Fibroblast of lung (primary cell): ENCODE measurements around the gene WDPCP. TPM values are rescaled to one million over a fixed set of nuclear protein-coding genes. Genes with fewer than 3 reads are reported as not detected.

Source experiments
- DNase-seq, 2 donors: peaks; one replicate each; pipeline versions ENCODE4 v3.0.0 to v3.0.0-alpha.2; 2010; ENCODE audit warnings: low read depth in 2 of 2
- H2AFZ ChIP-seq: 2 replicates; pipeline ENCODE4 v1.5.1; 2012; ENCODE audit warnings: low read length, control low read depth, inconsistent platforms
- H3K27ac ChIP-seq: 2 replicates; pipeline ENCODE4 v1.5.1; 2011; ENCODE audit warnings: low read length, control low read depth; ENCODE audit not compliant: insufficient read depth
- H3K27me3 ChIP-seq: 2 replicates; pipeline ENCODE4 v1.5.1; 2011; ENCODE audit warnings: mild to moderate bottlenecking, low read length; ENCODE audit not compliant: control insufficient read depth, insufficient read depth
- H3K36me3 ChIP-seq: 2 replicates; pipeline ENCODE4 v1.5.1; 2011; ENCODE audit warnings: low read length; ENCODE audit not compliant: control insufficient read depth, insufficient read depth
- H3K4me1 ChIP-seq: 2 replicates; pipeline ENCODE4 v1.5.1; 2011; ENCODE audit warnings: low read length; ENCODE audit not compliant: control insufficient read depth, insufficient read depth; ENCODE audit errors: extremely low read depth
- H3K4me2 ChIP-seq: 2 replicates; pipeline ENCODE4 v1.5.1; 2011; ENCODE audit warnings: low read length, control low read depth; ENCODE audit not compliant: insufficient read depth; ENCODE audit errors: extremely low read depth
- H3K4me3 ChIP-seq, 4 experiments: fragments of 200-600 bp in 1 of 4; sonication (generic) in 1 of 4; replicated peaks in 1 of 4; 2 replicates each; pipeline ENCODE4 v1.5.1; 2011 to 2016; ENCODE audit warnings: low read length in 4 of 4, low read depth in 3 of 4, mild to moderate bottlenecking in 3 of 4, control low read depth in 2 of 4, inconsistent platforms in 1 of 4, mixed read lengths in 1 of 4; ENCODE audit not compliant: insufficient read depth in 1 of 4; ENCODE audit errors: control extremely low read depth in 1 of 4
- H3K79me2 ChIP-seq: 2 replicates; pipeline ENCODE4 v1.5.1; 2012; ENCODE audit warnings: mild to moderate bottlenecking, low read length, inconsistent platforms; ENCODE audit not compliant: control insufficient read depth, insufficient read depth
- H3K9ac ChIP-seq: 2 replicates; pipeline ENCODE4 v1.5.1; 2011; ENCODE audit warnings: mild to moderate bottlenecking, low read length, control low read depth; ENCODE audit not compliant: insufficient read depth
- H3K9me3 ChIP-seq: 2 replicates; pipeline ENCODE4 v1.5.1; 2012; ENCODE audit warnings: low read depth, low read length; ENCODE audit not compliant: control insufficient read depth, insufficient read depth
- H4K20me1 ChIP-seq: 2 replicates; pipeline ENCODE4 v1.5.1; 2011; ENCODE audit warnings: low read length; ENCODE audit not compliant: control insufficient read depth, insufficient read depth; ENCODE audit errors: extremely low read depth
- CTCF ChIP-seq, 2 donors: IDR thresholded peaks in 1 of 2; conservative IDR thresholded peaks in 1 of 2; 1 replicate in 1 of 2; 2 replicates in 1 of 2; pipeline ENCODE4 v1.5.1; 2011 to 2012; ENCODE audit warnings: low read length in 2 of 2, control low read depth in 1 of 2, inconsistent platforms in 1 of 2, low read depth in 1 of 2, mild to moderate bottlenecking in 1 of 2
- EZH2 ChIP-seq: IDR thresholded peaks from 2 replicates; pipeline ENCODE4 v1.5.1; 2012; ENCODE audit warnings: low read length, control low read depth, mild to moderate bottlenecking; ENCODE audit errors: missing control alignments
- polyA plus RNA-seq, 2 donors: library from polyadenylated mRNA; depleted of rRNA in 1 of 2; stranded (reverse) in 1 of 2; unstranded in 1 of 2; fragments of >200 nt; gene quantifications; 2 replicates each; pipeline ENCODE4 v1.2.1, GENCODE V29; 2011 to 2012; ENCODE audit warnings: missing spikeins in 1 of 2
- total RNA-seq: library from RNA; depleted of rRNA; stranded (reverse); fragments of >200 nt; gene quantifications from 2 replicates; pipeline ENCODE4 v1.2.1, GENCODE V29; 2014

WDPCP gene
- total and polyA plus RNA-seq, 2 donors (not counting 1 experiment from before 2014, with no cell fraction given) = 5.2 to 8.4 TPM

DNA sequence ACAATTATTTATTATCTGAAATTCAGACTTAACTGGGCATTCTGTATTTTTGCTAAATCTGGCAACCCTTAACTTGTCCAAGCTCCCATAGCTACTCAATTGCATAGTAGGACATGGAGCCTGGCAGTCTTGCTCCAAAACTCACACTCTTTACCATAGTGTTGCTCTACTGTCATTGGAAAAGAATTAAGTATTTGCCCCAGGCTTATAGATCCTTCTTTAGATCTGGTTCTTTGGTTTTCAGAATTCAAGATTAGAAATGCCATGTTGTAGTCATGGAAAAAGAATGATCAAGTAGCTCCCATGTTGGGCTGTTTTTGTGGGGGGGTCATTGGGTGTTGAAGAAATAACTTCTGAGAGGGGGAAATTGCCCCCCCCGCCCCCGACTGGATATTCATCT is 240.9 kb downstream of the WDPCP start:
- no peaks in the 10 kb centered on the region for H3K36me3 ChIP-seq
- H3K9me3 ChIP-seq = no peaks in the 10 kb centered on the region
- DNase-seq = no peak
- H3K4me2 ChIP-seq = no peak overlapping the region
- TF ChIP-seq CTCF (conservative IDR thresholded peaks at IDR 0.05 in 1 of 2, IDR thresholded peaks at IDR 0.05 in 1 of 2; ENCODE audit: low read depth in 1 of 2, low read length in 2 of 2) = no peak
- TF ChIP-seq EZH2 = no peak
- no peaks in the 10 kb centered on the region for H3K79me2 ChIP-seq
- H3K27me3 ChIP-seq = no peaks in the 10 kb centered on the region
- H3K4me3 ChIP-seq = no peak overlapping the region
- H3K4me1 ChIP-seq = no peaks in the 10 kb centered on the region
- H3K27ac ChIP-seq = no peak overlapping the region
- no peak overlapping the region for H2AFZ ChIP-seq
- no peaks in the 10 kb centered on the region for H4K20me1 ChIP-seq
- no peak overlapping the region for H3K9ac ChIP-seq

DNA sequence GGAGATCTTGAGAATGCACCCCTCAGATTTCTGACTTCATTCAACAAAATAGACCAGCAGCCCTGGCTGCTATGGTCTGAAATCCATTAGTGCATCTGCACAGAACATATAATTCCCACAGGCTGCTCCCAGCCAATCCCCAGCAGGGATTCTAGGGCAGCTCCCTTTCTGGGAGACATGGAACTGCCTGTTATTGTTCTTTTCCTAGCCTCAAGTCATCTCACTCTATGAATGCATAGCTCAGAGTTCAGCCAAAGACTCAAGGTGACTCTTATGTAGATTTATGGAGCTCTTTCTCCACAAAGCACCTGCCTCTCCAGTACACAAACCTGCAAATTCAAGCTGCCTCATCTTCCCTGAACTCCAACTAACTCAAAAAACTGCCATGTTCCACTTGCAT is 241.9 kb downstream of the WDPCP start:
- Histone ChIP-seq H4K20me1 (no peaks in the 10 kb centered on the region), H3K79me2 (no peaks in the 10 kb centered on the region), H3K4me3 (no peak overlapping the region), H3K36me3 (no peaks in the 10 kb centered on the region), H3K4me2 (no peak overlapping the region), H2AFZ (no peak overlapping the region), H3K4me1 (no peaks in the 10 kb centered on the region), H3K9ac (no peak overlapping the region), H3K27me3 (no peaks in the 10 kb centered on the region), H3K9me3 (no peaks in the 10 kb centered on the region), H3K27ac (no peak overlapping the region)
- no peak for TF ChIP-seq EZH2
- TF ChIP-seq CTCF (conservative IDR thresholded peaks at IDR 0.05 in 1 of 2, IDR thresholded peaks at IDR 0.05 in 1 of 2; ENCODE audit: low read depth in 1 of 2, low read length in 2 of 2) = no peak
- DNase-seq = no peak

- Histone ChIP-seq H4K20me1 (no peaks in the 10 kb centered on the region), H3K27me3 (no peaks in the 10 kb centered on the region), H2AFZ (no peak overlapping the region), H3K9me3 (no peaks in the 10 kb centered on the region), H3K4me3 (no peak overlapping the region), H3K9ac (no peak overlapping the region), H3K79me2 (no peaks in the 10 kb centered on the region), H3K36me3 (no peaks in the 10 kb centered on the region), H3K4me2 (no peak overlapping the region), H3K4me1 (no peaks in the 10 kb centered on the region), H3K27ac (no peak overlapping the region)
- DNase-seq = no peak
- TF ChIP-seq EZH2 (no peak), CTCF (conservative IDR thresholded peaks at IDR 0.05 in 1 of 2, IDR thresholded peaks at IDR 0.05 in 1 of 2; ENCODE audit: low read depth in 1 of 2, low read length in 2 of 2) (no peak)
These were observed 243.0 kb downstream of the WDPCP start for GRCh38 chr2:63345285-63345633.
